IMR-90 (cell line): Measurements from ENCODE around the gene ETV6. TPM values are rescaled to one million over a fixed set of nuclear protein-coding genes. Genes with fewer than 3 reads are reported as not detected.

Source experiments
- ATAC-seq: fragments of 200-7000 bp; cut with Tn5 transposase; 2 replicates; pipeline ENCODE4 v1.9.1; 2020; ENCODE audit warnings: low read depth, mild to moderate bottlenecking, moderate library complexity
- BruUV-seq: library from RNA; stranded (reverse); fragments of 400-500 nt; replicated peaks from 2 replicates; lab custom pipeline; 2021; lab: Mats Ljungman, UMichigan
- CTCF ChIA-PET: fragments of 300-600 bp; formaldehyde crosslinking; extraction: SDS; loops from one replicate; lab custom pipeline; 2021; ENCODE audit warnings: antibody characterized with exemption; lab: Yijun Ruan, JAX
- POLR2A ChIA-PET: fragments of 300-600 bp; sonication (Branson Sonifier 250); formaldehyde crosslinking; loops from one replicate; lab custom pipeline; 2022; ENCODE audit warnings: antibody characterized with exemption; ENCODE audit not compliant: unreplicated experiment; lab: Charles Lee
- DNase-seq: peaks from one replicate; pipeline ENCODE4 v3.0.0; 2013
- H2AFZ ChIP-seq: replicated peaks from 2 replicates; pipeline ENCODE3; 2013; ENCODE audit warnings: low read length, mild to moderate bottlenecking; ENCODE audit not compliant: poor library complexity
- H2AK5ac ChIP-seq: 2 replicates; pipeline ENCODE4 v1.6.1; 2013; ENCODE audit warnings: low read depth, low read length, inconsistent platforms
- H2AK9ac ChIP-seq: replicated peaks from 2 replicates; pipeline ENCODE3; 2013; ENCODE audit warnings: mild to moderate bottlenecking, low read depth, low read length, moderate library complexity; ENCODE audit not compliant: poor library complexity
- H2BK120ac ChIP-seq: 2 replicates; pipeline ENCODE4 v1.6.1; 2013; ENCODE audit warnings: low read depth, low read length, inconsistent platforms
- H2BK15ac ChIP-seq: 3 replicates; pipeline ENCODE4 v1.6.1; 2013; ENCODE audit warnings: low read depth, low read length, inconsistent platforms
- H2BK20ac ChIP-seq: 2 replicates; pipeline ENCODE4 v1.6.1; 2013; ENCODE audit warnings: low read depth, mild to moderate bottlenecking, inconsistent platforms, low read length, moderate library complexity
- H2BK5ac ChIP-seq: 2 replicates; pipeline ENCODE4 v1.6.1; 2013; ENCODE audit warnings: mild to moderate bottlenecking, low read depth, low read length, inconsistent platforms; ENCODE audit not compliant: poor library complexity, severe bottlenecking
- H3K14ac ChIP-seq: replicated peaks from 2 replicates; pipeline ENCODE4 v1.6.1; 2013; ENCODE audit warnings: low read depth, low read length, inconsistent platforms
- H3K18ac ChIP-seq: 2 replicates; pipeline ENCODE4 v1.6.1; 2013; ENCODE audit warnings: low read depth, low read length, control low read depth
- H3K23ac ChIP-seq: 2 replicates; pipeline ENCODE4 v1.6.1; 2013; ENCODE audit warnings: low read depth, low read length, inconsistent platforms
- H3K27ac ChIP-seq: 2 replicates; pipeline ENCODE4 v1.5.1; 2013; ENCODE audit warnings: mild to moderate bottlenecking, control low read depth, low read length; ENCODE audit not compliant: insufficient read depth
- H3K27me3 ChIP-seq: 2 replicates; pipeline ENCODE4 v1.6.1; 2013; ENCODE audit warnings: low read length; ENCODE audit not compliant: control insufficient read depth, insufficient read depth
- H3K36me3 ChIP-seq: 2 replicates; pipeline ENCODE4 v1.6.1; 2013; ENCODE audit warnings: low read length, mixed read lengths; ENCODE audit not compliant: control insufficient read depth, insufficient read depth
- H3K4ac ChIP-seq: 2 replicates; pipeline ENCODE4 v1.6.1; 2013; ENCODE audit warnings: low read depth, low read length, inconsistent platforms
- H3K4me1 ChIP-seq: 2 replicates; pipeline ENCODE4 v1.6.1; 2013; ENCODE audit warnings: low read length, mixed read lengths; ENCODE audit not compliant: control insufficient read depth, insufficient read depth
- H3K4me2 ChIP-seq: 2 replicates; pipeline ENCODE4 v1.6.1; 2013; ENCODE audit warnings: low read depth, mild to moderate bottlenecking, control low read depth, low read length, moderate library complexity
- H3K4me3 ChIP-seq: 2 replicates; pipeline ENCODE4 v1.5.1; 2013; ENCODE audit warnings: low read depth, mild to moderate bottlenecking, control low read depth, low read length, moderate library complexity; ENCODE audit not compliant: insufficient read depth
- H3K56ac ChIP-seq: 2 replicates; pipeline ENCODE4 v1.6.1; 2013; ENCODE audit warnings: low read length, inconsistent platforms; ENCODE audit not compliant: insufficient read depth; ENCODE audit errors: extremely low read depth
- H3K79me1 ChIP-seq, 2 experiments: 2 replicates each; pipeline ENCODE4 v1.6.1; 2013; ENCODE audit warnings: low read length in 2 of 2, inconsistent platforms in 1 of 2, low read depth in 1 of 2
- H3K9ac ChIP-seq: 2 replicates; pipeline ENCODE4 v1.6.1; 2013; ENCODE audit warnings: low read depth, low read length, control low read depth
- H3K9me1 ChIP-seq: 2 replicates; pipeline ENCODE4 v1.6.1; 2013; ENCODE audit warnings: low read length, inconsistent platforms; ENCODE audit not compliant: insufficient read depth
- H3K9me3 ChIP-seq: 2 replicates; pipeline ENCODE4 v1.6.1; 2013; ENCODE audit warnings: low read length; ENCODE audit not compliant: control insufficient read depth, insufficient read depth
- H4K20me1 ChIP-seq: 2 replicates; pipeline ENCODE4 v1.6.1; 2013; ENCODE audit warnings: low read length, inconsistent platforms; ENCODE audit not compliant: insufficient read depth
- H4K5ac ChIP-seq: 2 replicates; pipeline ENCODE4 v1.6.1; 2013; ENCODE audit warnings: mild to moderate bottlenecking, low read depth, low read length, control low read depth
- H4K8ac ChIP-seq, 2 experiments: 2 replicates each; pipeline ENCODE4 v1.6.1; 2013; ENCODE audit warnings: low read depth in 2 of 2, low read length in 2 of 2, control low read depth in 1 of 2, inconsistent platforms in 1 of 2
- H4K91ac ChIP-seq: 2 replicates; pipeline ENCODE4 v1.6.1; 2013; ENCODE audit warnings: low read depth, low read length, inconsistent platforms; ENCODE audit not compliant: insufficient read depth
- BHLHE40 ChIP-seq: fragments of 150-350 bp; IDR thresholded peaks from 2 replicates; pipeline ENCODE4 v1.6.1; 2016; ENCODE audit warnings: mild to moderate bottlenecking, low read depth, low read length
- CTCF ChIP-seq: conservative IDR thresholded peaks from 2 replicates; pipeline ENCODE4 v1.5.1; 2012; ENCODE audit warnings: mild to moderate bottlenecking, low read depth, low read length, improper control_type of control experiment
- FOS ChIP-seq: fragments of 150-350 bp; IDR thresholded peaks from 2 replicates; pipeline ENCODE4 v1.6.1; 2016; ENCODE audit warnings: low read depth, low read length
- MAZ ChIP-seq: IDR thresholded peaks from 2 replicates; pipeline ENCODE4 v1.6.1; 2012; ENCODE audit warnings: low read depth, mild to moderate bottlenecking, low read length, improper control_type of control experiment, moderate library complexity, borderline replicate concordance
- NFE2L2 ChIP-seq: fragments of 150-350 bp; IDR thresholded peaks from 2 replicates; pipeline ENCODE4 v1.6.1; 2016; ENCODE audit warnings: low read depth, mild to moderate bottlenecking, low read length
- RAD21 ChIP-seq: IDR thresholded peaks from 2 replicates; pipeline ENCODE4 v1.6.1; 2012; ENCODE audit warnings: low read length, improper control_type of control experiment
- RCOR1 ChIP-seq: IDR thresholded peaks from 2 replicates; pipeline ENCODE4 v1.6.1; 2012; ENCODE audit warnings: mild to moderate bottlenecking, low read length, improper control_type of control experiment; ENCODE audit not compliant: insufficient replicate concordance
- RFX5 ChIP-seq: IDR thresholded peaks from 2 replicates; pipeline ENCODE4 v1.8.0; 2012; ENCODE audit warnings: low read depth, mild to moderate bottlenecking, low read length, moderate library complexity
- SMC3 ChIP-seq: fragments of 150-350 bp; IDR thresholded peaks from 2 replicates; pipeline ENCODE4 v1.6.1; 2016; ENCODE audit warnings: low read depth, mild to moderate bottlenecking, antibody characterized with exemption, low read length, moderate library complexity
- WGBS, 2 experiments: methylation state at CpG; one replicate each; pipeline versions ENCODE4 v1.1.5 to v1.1.7; 2013; ENCODE audit warnings: missing lambda C conversion rate in 2 of 2; ENCODE audit not compliant: insufficient read length in 1 of 2; ENCODE audit errors: extremely low coverage in 2 of 2; 5-methylcytosine and 5-hydroxymethylcytosine counted together
- dilution Hi-C: fragments of 300-500 bp; cut with HindIII; formaldehyde crosslinking; loops from one replicate; pipeline ENCODE4 v1.14.3; 2018; ENCODE audit warnings: low sequenced_read_pairs; ENCODE audit not compliant: unreplicated experiment
- in situ Hi-C: fragments of 300-500 bp; cut with MboI; formaldehyde crosslinking; loops from 3 replicates; pipeline ENCODE4 v1.14.3; 2019; ENCODE audit warnings: low sequenced_read_pairs, inconsistent platforms, mixed read lengths
- intact Hi-C: fragments of 100-400 bp; cut with micrococcal nuclease; formaldehyde crosslinking; loops from 2 replicates; pipeline ENCODE4 v1.10.0; 2022
- polyA plus RNA-seq, 3 experiments: library from polyadenylated mRNA; depleted of rRNA; stranded (reverse); fragments of >200 nt; gene quantifications; 2 replicates each; pipeline ENCODE4 v1.2.3, GENCODE V29; 2012; ENCODE audit warnings: low replicate concordance in 1 of 3
- total RNA-seq: library from RNA; depleted of rRNA; stranded (reverse); fragments of >200 nt; gene quantifications from 2 replicates; pipeline ENCODE4 v1.2.3, GENCODE V29; 2012

ETV6 gene
- total and polyA plus RNA-seq, 2 of the 4 experiments (the other 2 are of a cell fraction), result 8.4 to 9.9 TPM

- Histone ChIP-seq H3K18ac (no peak overlapping the region), H2AK5ac (no peak overlapping the region), H4K91ac (no peak overlapping the region), H4K8ac (no peak overlapping the region), H3K9me1 (peaks cover 9% of the 10 kb centered on the region; the same call in 1 of the 2 replicates), H3K4me1 (peaks cover 7% of the 10 kb centered on the region), H3K36me3 (no peaks in the 10 kb centered on the region), H4K20me1 (peaks cover 31% of the 10 kb centered on the region), H2BK20ac (no peak overlapping the region), H3K79me1 (peaks cover 25 to 84% of the 10 kb centered on the region in 2 experiments), H2BK15ac (no peak overlapping the region), H3K4me3 (no peak overlapping the region), H2BK120ac (no peak overlapping the region), H3K9me3 (no peaks in the 10 kb centered on the region), H2BK5ac (no peak overlapping the region), H3K56ac (no peak overlapping the region), H2AK9ac (no peak overlapping the region), H3K4me2 (no peak overlapping the region), H3K27me3 (no peaks in the 10 kb centered on the region), H3K23ac (no peak overlapping the region), H3K14ac (no peak overlapping the region), H3K4ac (no peak overlapping the region), H3K27ac (no peak overlapping the region), H4K5ac (no peak overlapping the region), H2AFZ (no peak overlapping the region), H3K9ac (no peak overlapping the region)
- WGBS, 2 experiments, result no CpG with 5 or more reads among the region's 3 CpGs
- dilution Hi-C loops, result no loop called here
- TF ChIP-seq RCOR1 (no peak), BHLHE40 (no peak), MAZ (no peak), FOS (no peak), CTCF (no peak), RAD21 (no peak), NFE2L2 (no peak), SMC3 (no peak), RFX5 (no peak)
- ATAC-seq, result no peak
- in situ Hi-C loops, result no loop called here
- no peak for DNase-seq
- ChIA-PET POLR2A (no interaction called here), CTCF (no interaction called here)
- BruUV-seq, result no TSS peak
- intact Hi-C loops, result no loop called here
Measured at GRCh38 chr12:11696084-11696483, 46.6 kb downstream of the ETV6 start.
